ENCODE results near the gene NR3C2. TPM values are rescaled to one million over a fixed set of nuclear protein-coding genes. Genes with fewer than 3 reads are reported as not detected.

NR3C2 gene
- total RNA-seq, 1 donor from 2014 or later, result 0.79 TPM

GRCh38 chr4:148305751-148306150 lies 136.5 kb downstream of the NR3C2 start:
- peaks cover 3% of the 10 kb centered on the region for H3K27me3 ChIP-seq (ENCODE audit: control insufficient read depth, insufficient read depth, low read length)
- DNase-seq (ENCODE audit: low read depth), result no peak
- no peak for TF ChIP-seq CTCF (IDR thresholded peaks at IDR 0.05; ENCODE audit: insufficient read depth, low read length, severe bottlenecking)
- no peak overlapping the region for H3K4me3 ChIP-seq (ENCODE audit: low read depth, low read length)
- no peaks in the 10 kb centered on the region for H3K36me3 ChIP-seq (ENCODE audit: control insufficient read depth, insufficient read depth, low read length)
- FAIRE-seq, result no peak

DNA sequence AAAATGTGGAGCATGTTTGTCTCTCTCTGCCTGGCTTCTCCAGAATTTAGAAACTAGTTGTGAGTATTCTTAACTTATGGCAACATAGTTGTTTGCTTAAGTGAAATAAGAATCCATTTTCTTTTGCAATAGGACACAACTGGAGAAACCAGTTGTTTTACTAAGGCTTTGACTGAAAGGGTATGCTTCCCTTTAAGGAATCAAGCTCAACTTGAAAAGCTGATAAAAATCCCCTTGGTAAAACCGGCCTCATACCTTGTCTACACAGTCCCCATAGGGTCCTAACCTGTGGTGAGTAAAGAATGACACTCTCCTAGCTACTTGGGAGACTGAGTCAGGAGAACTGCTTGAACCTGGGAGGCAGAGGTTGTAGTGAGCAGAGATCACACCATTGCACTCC lies 139.8 kb downstream of the NR3C2 start:
- TF ChIP-seq CTCF (IDR thresholded peaks at IDR 0.05; ENCODE audit: insufficient read depth, low read length, severe bottlenecking), result no peak
- H3K4me3 ChIP-seq (ENCODE audit: low read depth, low read length), result no peak overlapping the region
- no peaks in the 10 kb centered on the region for H3K36me3 ChIP-seq (ENCODE audit: control insufficient read depth, insufficient read depth, low read length)
- no peaks in the 10 kb centered on the region for H3K27me3 ChIP-seq (ENCODE audit: control insufficient read depth, insufficient read depth, low read length)
- DNase-seq (ENCODE audit: low read depth), result peak; percentile 59
- no peak for FAIRE-seq

- DNase-seq (ENCODE audit: low read depth) (no peak), FAIRE-seq (no peak)
- Histone ChIP-seq H3K27me3 (ENCODE audit: control insufficient read depth, insufficient read depth, low read length) (no peaks in the 10 kb centered on the region), H3K36me3 (ENCODE audit: control insufficient read depth, insufficient read depth, low read length) (no peaks in the 10 kb centered on the region), H3K4me3 (ENCODE audit: low read depth, low read length) (no peak overlapping the region)
- TF ChIP-seq CTCF (IDR thresholded peaks at IDR 0.05; ENCODE audit: insufficient read depth, low read length, severe bottlenecking), result no peak
Measured at GRCh38 chr4:148300877-148301276, 141.3 kb downstream of the NR3C2 start.

- no peak for TF ChIP-seq CTCF (IDR thresholded peaks at IDR 0.05; ENCODE audit: insufficient read depth, low read length, severe bottlenecking)
- no peak overlapping the region for H3K4me3 ChIP-seq (ENCODE audit: low read depth, low read length)
- no peaks in the 10 kb centered on the region for H3K36me3 ChIP-seq (ENCODE audit: control insufficient read depth, insufficient read depth, low read length)
- no peak for FAIRE-seq
- H3K27me3 ChIP-seq (ENCODE audit: control insufficient read depth, insufficient read depth, low read length), result no peaks in the 10 kb centered on the region
- DNase-seq (ENCODE audit: low read depth), result no peak
Measured at GRCh38 chr4:148299337-148299736, 142.9 kb downstream of the NR3C2 start.

- TF ChIP-seq CTCF (IDR thresholded peaks at IDR 0.05; ENCODE audit: insufficient read depth, low read length, severe bottlenecking), result no peak
- Histone ChIP-seq H3K27me3 (ENCODE audit: control insufficient read depth, insufficient read depth, low read length) (no peaks in the 10 kb centered on the region), H3K4me3 (ENCODE audit: low read depth, low read length) (no peak overlapping the region), H3K36me3 (ENCODE audit: control insufficient read depth, insufficient read depth, low read length) (no peaks in the 10 kb centered on the region)
- DNase-seq (ENCODE audit: low read depth) (no peak), FAIRE-seq (no peak)
Measured at GRCh38 chr4:148296498-148296897, 145.7 kb downstream of the NR3C2 start.

GRCh38 chr4:148295642-148296041 lies 146.6 kb downstream of the NR3C2 start:
- TF ChIP-seq CTCF (IDR thresholded peaks at IDR 0.05; ENCODE audit: insufficient read depth, low read length, severe bottlenecking), result no peak

More at GRCh38 chr4:148295642-148296041, 146.6 kb downstream of the NR3C2 start:
- no peaks in the 10 kb centered on the region for H3K36me3 ChIP-seq (ENCODE audit: control insufficient read depth, insufficient read depth, low read length)
- H3K4me3 ChIP-seq (ENCODE audit: low read depth, low read length), result no peak overlapping the region
- FAIRE-seq (peak; percentile 7), DNase-seq (ENCODE audit: low read depth) (no peak)
- no peaks in the 10 kb centered on the region for H3K27me3 ChIP-seq (ENCODE audit: control insufficient read depth, insufficient read depth, low read length)
